Activated T-cell treated with anti-CD3 and anti-CD28 coated beads for 1 hour (primary cell): ENCODE results near the gene ASTL.
A peak's percentile ranks its signal among the peaks of the same experiment; 100 is the strongest.

Source experiments
- DNase-seq: peaks from one replicate; pipeline ENCODE4 v3.0.0-alpha.2; 2020; ENCODE audit warnings: low read depth

ASTL gene

DNA sequence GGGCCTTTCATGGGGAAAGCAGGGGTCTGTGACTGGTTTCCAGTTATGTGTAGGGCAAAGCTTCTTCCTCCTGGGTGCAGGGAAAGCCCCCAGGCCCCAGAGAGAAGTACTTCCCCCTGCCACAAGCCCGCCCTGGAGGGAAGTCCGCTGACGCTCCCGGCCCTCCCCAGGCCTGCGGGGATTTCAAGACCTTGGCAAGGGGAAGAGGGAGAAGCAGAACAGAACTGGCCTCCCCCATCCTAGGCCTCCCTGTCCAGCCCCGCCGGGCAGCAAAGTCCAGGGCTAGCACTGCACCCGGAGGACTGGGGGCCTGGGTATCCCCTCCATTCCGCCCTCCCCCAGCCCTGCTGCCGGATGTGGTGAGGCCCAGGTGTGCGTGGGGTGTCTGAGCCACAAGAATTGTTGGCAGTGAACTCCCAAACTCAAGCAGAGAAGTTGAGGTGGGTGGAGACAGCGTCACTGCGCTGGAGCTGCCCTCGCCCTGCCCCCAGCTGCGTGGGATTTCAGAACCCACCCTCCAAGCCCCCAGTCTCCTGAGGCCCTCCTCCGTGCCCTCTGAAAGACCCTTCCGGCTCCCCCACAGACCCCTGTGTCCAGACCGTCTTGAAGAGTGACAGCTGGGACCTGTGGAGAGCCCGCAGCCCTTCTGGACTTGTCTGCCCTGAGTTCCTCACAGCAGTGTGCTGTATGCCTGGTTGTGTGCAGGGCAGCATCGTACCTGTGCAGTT is 8.0 kb upstream of the ASTL start:
- DNase-seq, result peak; percentile 77

DNA sequence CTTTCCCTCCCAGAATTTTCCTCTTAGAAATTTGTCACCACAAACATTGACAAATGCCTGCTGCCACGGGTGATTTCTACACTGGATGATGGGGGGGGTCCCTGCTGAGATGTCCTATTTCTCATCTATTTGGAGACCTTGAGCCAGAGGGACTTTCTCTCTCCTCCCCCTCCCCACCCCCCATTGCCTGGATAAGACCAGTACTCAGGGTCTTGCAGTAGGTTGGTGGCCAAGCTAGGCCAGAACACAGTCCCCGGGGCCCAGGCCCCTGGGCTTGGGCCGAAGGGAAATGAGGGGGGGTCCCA is 7.5 kb upstream of the ASTL start:
- no peak for DNase-seq

DNA sequence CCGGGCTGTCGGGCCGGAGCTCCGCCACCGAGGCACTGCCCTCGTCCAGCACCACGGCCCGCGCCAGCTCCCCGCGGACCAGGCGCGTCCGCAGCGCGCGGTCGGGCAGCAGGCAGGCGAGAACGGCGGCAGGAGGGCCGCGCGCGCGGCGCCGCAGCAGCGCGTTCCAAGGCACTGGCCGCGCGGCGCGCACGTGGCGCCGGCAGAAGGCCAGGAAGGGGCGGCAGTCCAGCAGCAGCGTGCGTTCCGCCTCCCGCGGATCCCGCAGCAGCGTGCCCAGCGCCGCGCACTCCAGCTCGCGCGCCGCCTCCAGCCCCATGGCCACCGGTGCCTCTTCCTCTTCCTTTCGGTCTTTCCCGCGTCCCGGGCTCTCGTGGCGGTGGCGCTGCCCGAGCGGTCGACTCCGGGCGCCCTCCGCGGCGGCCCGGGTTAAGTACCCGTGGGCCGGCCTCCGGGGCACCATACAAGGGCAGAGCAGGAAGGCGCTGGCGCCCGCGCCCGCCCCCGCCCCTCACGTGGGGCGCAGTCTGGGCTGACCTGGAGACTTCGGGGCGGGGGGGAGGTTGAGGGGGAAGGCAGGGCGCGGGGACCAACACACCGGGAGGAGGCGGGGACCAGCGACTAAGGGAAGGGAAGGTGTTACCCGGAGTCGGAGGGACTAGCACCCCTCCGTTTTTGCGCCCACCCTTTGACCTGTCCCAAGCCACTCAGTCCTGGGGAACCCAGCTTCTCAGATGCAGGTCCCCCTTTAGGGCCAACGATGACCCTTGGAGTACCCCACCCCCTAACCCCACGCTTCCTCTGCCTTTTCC is 6.9 kb upstream of the ASTL start, which contains the start of gene DUSP2:
Gene DUSP2, minus strand, starts transcription at position 405 of the 812 bp plus-strand sequence. Its CDS starts 86 bp downstream, at position 319.
- DNase-seq, result peak; percentile 90

- peak; percentile 39 for DNase-seq
These were observed 6.3 kb upstream of the ASTL start for GRCh38 chr2:96144481-96145035.

DNA sequence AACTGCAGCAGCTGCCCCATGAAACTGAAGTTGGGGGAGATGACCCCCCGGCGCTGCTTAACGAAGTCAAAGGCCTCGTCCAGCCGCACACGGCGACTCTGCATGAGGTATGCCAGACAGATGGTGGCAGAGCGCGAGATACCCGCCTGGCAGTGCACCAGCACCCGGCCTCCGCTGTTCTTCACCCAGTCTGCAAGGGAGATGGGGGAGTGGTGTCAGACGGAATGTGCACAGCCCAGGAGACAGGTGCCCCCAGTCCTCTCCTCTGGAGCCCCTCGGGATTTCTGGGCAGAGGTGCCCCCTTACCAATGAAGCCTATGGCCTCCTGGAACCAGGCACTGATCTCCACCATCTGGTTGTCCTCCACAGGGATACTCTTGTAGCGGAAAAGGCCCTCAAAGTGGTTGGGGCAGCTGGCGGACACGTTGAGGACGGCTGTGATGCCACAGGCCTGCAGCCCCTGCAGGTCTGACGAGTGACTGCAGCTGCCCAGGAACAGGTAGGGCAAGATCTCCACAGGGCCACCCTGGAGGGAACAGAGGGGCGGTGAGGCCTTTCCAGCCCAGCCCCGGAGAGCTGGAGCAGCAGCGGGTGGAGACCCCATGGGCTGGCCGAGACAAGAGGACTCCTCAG is 5.7 kb upstream of the ASTL start:
- DNase-seq, result peak; percentile 42

DNA sequence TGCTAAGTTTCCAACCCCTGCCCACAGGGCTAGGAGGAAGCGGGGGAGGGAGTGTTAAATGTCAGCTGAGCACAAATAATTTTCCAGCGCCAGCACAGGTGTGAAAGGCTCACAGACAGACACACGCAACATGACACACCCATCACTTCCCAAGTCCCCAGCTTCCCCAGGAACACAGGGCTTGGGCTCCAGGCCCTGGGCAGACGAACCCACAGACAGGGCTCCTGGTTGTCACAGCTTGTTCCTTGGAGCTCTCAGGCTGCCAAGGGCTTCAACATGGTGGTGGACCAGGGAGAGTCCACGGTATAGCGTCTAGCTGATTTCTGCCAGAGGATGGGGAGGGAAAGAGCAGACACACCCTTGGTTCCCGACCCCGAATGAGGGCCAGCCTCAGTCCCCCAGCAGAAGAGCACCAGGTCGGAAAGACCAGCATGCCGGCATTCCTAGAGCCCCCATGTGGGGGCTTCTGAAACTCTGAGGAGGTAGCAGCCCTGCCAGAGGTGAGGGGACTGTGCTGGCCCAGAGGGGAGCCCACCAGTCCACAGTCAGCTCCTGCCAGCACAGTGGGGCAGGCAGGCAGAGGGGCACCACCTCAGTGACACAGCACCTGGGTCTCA is 5.0 kb upstream of the ASTL start:
- DNase-seq, result peak; percentile 33

DNA sequence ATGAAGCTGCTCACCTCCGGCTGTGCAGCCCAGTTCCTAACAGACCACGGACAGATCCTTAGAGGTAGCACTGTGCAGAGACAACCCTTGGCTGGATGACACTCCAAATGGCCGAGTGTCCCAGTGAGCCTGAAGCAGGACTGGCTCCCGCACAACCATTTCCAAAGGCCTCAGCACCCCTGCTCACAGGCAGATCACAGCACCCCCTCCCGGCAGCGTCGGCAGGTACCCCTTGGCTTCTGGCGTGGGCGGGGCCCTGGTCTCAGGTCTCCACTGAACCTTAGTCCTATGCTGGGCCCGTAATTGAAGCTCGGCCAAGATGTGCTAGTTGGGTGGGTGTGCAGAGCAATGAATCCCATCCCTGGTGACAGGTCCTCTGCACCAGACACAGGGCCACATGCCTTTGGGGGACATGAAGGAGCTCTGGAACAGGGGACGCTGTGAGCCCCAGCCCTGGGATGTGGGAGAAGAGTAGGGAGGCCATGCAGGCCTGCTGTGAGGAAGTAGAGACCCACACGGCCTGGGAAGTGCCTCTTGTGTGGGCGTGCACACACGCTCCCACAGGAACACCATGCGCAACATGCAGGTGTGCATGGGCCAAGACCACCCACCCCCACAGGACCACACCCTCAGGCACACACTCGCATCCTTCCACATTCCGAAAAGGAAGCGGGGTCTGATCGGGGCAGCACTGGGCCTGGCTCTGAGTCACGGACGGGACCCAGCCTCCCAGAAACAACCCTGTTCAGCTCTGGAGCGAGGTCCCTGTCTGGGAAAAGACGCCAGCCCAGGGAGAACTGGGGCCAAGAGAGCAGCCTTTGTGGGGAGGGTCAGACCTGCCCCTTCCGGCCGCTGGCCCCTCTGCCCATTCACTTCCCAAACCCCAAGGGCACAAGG is 4.2 kb upstream of the ASTL start:
- peak; percentile 71 for DNase-seq

- peak; percentile 44 for DNase-seq
These were observed 3.3 kb upstream of the ASTL start for GRCh38 chr2:96141624-96141967.

- peak; percentile 40 for DNase-seq
These were observed 2.8 kb upstream of the ASTL start for GRCh38 chr2:96140941-96141623.

GRCh38 chr2:96139181-96139758 is 968 bp upstream of the ASTL start:
- DNase-seq, result no peak

DNA sequence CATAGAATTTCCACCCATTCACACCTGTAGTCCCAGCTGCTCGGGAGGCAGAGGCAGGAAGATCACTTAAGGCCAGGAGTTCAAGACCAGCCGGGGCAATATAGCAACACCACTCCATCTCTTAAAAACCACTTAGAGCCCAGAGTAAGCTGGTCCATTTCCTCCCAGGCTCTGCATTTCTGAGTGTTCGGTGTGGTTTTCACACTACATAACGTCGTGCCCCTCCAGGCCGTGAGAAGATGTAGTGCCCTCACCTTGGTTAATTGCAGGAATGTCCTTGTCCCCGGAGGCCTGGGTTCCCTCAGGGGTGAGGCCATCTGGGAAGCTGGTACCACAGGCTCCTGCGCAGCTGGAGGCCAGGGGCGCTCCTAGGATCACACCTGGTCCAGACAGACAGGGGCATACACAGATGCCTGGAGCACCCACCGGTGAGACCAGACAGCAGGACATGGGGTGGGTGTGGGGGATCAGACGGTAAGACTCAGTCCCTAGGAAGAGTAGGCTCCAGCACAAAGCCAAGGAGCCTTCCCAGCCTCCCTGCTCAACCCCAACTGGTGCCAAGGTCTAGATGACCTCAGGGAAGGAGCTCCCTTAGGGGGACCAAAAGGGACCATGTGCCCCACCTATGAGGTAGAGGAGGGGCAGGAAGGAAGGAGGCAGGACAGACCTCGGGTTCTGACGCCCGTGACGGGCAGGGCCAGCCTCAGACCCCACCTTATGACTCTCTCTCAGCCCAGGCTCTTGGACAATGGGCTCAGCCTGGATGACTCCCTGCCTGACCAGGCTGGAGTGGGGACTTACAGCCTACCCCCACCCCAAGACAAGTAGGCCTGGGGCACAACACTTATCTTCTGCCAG is 752 bp downstream of the ASTL start:
- no peak for DNase-seq

DNA sequence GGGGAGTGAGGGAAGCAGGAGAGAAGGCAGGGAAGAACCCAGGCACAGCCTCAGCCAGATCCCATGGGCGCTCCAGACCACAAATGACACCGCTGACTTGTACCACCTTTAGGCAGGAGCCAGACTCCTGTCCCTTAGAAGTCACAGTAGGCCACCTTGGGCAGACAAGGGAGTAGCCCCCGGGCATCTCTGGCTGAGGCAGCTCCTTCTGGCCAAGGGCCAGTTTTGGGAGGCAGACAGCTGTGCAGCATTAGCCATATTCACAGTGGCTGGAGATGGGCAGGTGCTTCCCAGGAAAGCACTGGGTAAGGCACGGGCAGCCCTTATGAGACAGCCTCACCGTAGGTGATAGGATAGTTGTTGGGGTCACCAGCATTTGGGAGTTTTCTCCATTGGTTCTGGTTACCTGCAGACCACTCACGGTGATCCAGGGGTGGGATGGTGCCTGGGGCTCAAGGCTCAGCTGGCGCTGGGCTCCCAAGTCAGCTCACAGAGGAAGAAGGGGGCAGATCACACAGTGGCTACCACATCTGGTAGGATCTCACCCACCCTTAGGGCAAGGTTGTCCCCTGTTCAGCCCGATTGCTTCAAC is 2.1 kb downstream of the ASTL start:
- DNase-seq, result no peak

DNA sequence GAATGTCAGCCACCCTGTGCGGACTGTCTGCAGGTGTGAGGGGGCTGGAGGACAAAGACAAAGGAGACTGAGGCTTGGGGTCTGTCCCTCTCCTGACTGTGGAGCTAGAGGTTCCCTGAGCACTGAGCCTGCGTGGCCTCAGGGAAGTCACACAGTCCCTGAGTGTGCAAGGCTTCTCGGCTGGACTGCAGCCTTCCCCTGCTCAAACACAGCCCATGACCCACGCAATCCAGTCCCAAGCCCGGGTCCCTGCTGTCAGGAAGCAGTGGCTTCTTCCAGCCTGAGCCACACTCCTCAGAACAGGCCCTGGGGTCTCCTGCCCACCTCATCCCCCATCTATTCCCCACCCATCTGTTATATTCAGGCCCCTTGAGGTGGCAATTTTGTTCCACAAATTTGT is 2.7 kb downstream of the ASTL start:
- no peak for DNase-seq

DNA sequence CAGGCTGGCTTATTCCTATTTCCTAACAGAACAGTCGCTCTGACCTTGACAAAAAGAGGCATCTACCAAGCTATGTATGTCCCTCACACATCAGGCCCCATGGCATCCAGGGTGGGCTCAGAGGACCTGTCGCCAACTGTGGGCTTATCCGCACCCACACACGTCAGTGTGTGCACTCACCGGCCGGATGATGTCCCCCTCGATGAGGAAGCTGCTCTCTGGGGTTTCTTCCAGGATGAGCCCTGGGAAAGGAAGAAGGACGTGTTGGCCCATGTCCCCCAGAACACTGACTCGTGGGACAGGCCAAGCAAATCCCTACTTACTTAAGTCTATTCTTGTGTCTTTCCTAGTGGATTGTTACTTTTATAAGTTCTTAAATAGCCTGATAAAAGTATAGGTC is 3.1 kb downstream of the ASTL start:
- DNase-seq, result no peak

DNA sequence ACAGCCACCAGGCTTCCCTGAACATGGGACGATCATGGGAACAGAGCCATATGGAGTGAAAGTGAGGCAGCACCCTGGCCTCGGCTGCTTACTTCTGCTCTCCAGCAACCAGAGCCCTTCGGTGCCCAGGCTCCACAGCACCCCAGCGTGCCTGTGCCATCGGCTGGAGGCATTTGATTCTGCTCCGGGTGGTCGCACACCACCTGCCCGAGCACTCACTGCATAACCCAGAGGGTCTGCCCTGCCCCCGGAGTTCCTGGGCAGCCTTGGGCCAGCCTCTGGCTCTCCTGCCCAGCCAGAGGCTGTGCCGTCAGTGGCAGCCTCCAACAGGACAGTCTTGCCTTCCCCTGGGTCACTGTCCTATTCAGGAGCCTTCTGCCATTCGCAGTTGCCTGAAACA is 3.9 kb downstream of the ASTL start:
- DNase-seq, result no peak

DNA sequence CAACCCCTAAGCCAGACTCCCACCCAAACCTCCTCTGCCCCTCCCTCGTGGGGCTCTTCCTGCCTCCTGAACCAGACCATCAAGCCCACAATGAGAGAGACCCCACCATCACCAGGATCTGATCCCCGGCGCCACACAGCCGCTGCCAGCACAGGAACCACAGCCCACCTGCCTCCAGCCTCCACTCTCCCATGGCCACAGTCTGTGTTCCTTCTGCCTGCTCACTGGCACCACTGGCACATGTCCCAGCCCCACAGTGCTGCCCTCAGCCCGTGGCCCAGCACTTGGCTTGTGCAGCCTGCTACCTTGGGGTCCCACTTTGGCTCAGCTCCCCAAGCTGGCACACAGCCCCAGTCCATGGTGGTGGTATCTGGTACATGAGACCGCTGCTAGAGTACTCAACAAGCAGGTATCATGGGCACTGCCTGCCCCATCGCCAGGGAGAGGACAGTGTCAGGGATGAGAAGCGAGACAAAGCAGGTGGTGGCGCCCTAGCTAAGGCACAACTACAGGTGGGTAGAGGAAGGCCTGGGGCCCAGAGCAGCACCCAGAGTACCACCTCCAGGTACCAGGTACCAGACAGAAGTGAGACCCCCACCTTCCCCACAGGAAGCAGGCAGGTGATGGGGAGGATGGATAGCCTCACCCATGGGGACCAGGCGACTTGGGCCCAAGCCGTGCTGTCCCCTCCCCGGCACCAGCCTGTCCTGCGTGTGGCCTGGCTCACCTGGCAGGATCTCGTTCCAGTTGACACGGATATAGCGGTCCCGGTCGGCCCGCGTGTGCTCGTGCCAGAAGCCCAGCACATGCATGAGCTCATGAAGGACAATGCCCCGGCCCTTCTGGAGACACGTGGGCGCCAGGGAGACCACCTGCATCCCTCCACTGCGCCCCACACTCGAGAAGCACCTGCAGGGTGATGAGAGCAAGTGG is 6.2 kb downstream of the ASTL start:
- DNase-seq, result no peak

DNA sequence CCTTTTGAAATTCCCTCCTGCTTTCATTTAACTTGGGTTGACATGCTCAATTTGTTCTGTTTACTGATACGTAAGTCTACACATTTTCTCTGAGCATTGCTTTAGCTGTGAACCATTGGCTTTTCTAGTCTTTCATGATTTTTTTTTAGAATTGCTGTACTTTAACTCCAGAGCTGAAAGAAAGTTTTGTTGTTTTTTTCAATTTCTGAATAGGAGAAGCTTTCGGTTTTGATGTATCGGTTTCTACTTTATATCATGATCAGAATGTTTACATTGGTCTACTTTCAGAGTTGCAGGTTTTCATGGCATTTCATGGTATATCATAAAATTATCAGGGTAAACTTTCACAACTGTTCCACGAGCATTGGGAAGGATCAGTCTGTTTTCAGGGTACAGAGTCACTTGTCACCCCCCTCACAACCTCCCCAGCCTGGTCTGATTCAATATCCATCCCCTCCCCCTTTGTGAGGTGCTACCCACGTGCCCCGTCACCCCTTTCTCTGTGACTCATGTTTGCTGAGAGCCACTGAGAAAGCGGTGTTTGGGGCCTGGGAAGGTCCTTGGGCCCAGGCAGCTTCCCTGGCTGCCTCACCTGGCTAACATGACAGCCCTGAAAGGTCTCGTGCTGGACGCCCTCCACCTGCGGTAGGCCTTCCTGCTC is 7.0 kb downstream of the ASTL start:
- no peak for DNase-seq
